HUES6 (cell line): ENCODE results near the gene ACOT7.

Source experiments
- H3K27ac ChIP-seq: 2 replicates; pipeline ENCODE4 v1.7.0; 2013; ENCODE audit warnings: low read depth, mild to moderate bottlenecking, low read length, inconsistent platforms
- H3K27me3 ChIP-seq: 2 replicates; pipeline ENCODE4 v1.6.1; 2013; ENCODE audit warnings: low read length; ENCODE audit not compliant: control insufficient read depth, insufficient read depth
- H3K36me3 ChIP-seq: 2 replicates; pipeline ENCODE4 v1.6.1; 2013; ENCODE audit warnings: low read length; ENCODE audit not compliant: control insufficient read depth, insufficient read depth
- H3K4me1 ChIP-seq: 2 replicates; pipeline ENCODE4 v1.6.1; 2013; ENCODE audit warnings: low read length; ENCODE audit not compliant: control insufficient read depth, insufficient read depth
- H3K4me3 ChIP-seq: 2 replicates; pipeline ENCODE4 v1.5.1; 2013; ENCODE audit warnings: low read depth, low read length
- H3K9ac ChIP-seq: one replicate; pipeline ENCODE4 v1.6.1; 2013; ENCODE audit warnings: mild to moderate bottlenecking, low read length
- H3K9me3 ChIP-seq: 2 replicates; pipeline ENCODE4 v1.6.1; 2013; ENCODE audit warnings: low read depth, low read length; ENCODE audit not compliant: control insufficient read depth, insufficient read depth

The ACOT7 gene

GRCh38 chr1:6358144-6358624, 35.4 kb downstream of the ACOT7 start:
- Histone ChIP-seq H3K9ac (no peak overlapping the region), H3K4me3 (no peak overlapping the region), H3K9me3 (no peaks in the 10 kb centered on the region), H3K27ac (no peak overlapping the region; the same call in 1 of the 2 replicates), H3K4me1 (peaks cover 54% of the 10 kb centered on the region), H3K36me3 (no peaks in the 10 kb centered on the region), H3K27me3 (no peaks in the 10 kb centered on the region)

GRCh38 chr1:6357243-6357936, 36.2 kb downstream of the ACOT7 start:
- no peak overlapping the region for H3K4me3 ChIP-seq
- peaks cover 54% of the 10 kb centered on the region for H3K4me1 ChIP-seq
- no peaks in the 10 kb centered on the region for H3K9me3 ChIP-seq
- no peak overlapping the region for H3K9ac ChIP-seq
- H3K36me3 ChIP-seq, result no peaks in the 10 kb centered on the region
- H3K27me3 ChIP-seq, result no peaks in the 10 kb centered on the region
- no peak overlapping the region for H3K27ac ChIP-seq

- Histone ChIP-seq H3K36me3 (no peaks in the 10 kb centered on the region), H3K9me3 (no peaks in the 10 kb centered on the region), H3K9ac (no peak overlapping the region), H3K4me1 (peaks cover 48% of the 10 kb centered on the region), H3K4me3 (no peak overlapping the region), H3K27me3 (no peaks in the 10 kb centered on the region), H3K27ac (no peak overlapping the region)
Observed at GRCh38 chr1:6355621-6356020, 37.9 kb downstream of the ACOT7 start.

GRCh38 chr1:6354659-6355317, 38.8 kb downstream of the ACOT7 start:
- Histone ChIP-seq H3K36me3 (no peaks in the 10 kb centered on the region), H3K4me3 (no peak overlapping the region), H3K9me3 (no peaks in the 10 kb centered on the region), H3K27ac (no peak overlapping the region), H3K9ac (no peak overlapping the region), H3K4me1 (peaks cover 40% of the 10 kb centered on the region), H3K27me3 (no peaks in the 10 kb centered on the region)

- H3K9me3 ChIP-seq, result no peaks in the 10 kb centered on the region
- H3K4me3 ChIP-seq, result no peak overlapping the region
- peaks cover 33% of the 10 kb centered on the region for H3K4me1 ChIP-seq
- no peaks in the 10 kb centered on the region for H3K36me3 ChIP-seq
- H3K9ac ChIP-seq, result no peak overlapping the region
- no peak overlapping the region for H3K27ac ChIP-seq
- no peaks in the 10 kb centered on the region for H3K27me3 ChIP-seq
Observed at GRCh38 chr1:6353955-6354658, 39.5 kb downstream of the ACOT7 start.

- Histone ChIP-seq H3K9me3 (no peaks in the 10 kb centered on the region), H3K9ac (no peak overlapping the region), H3K27me3 (no peaks in the 10 kb centered on the region), H3K4me1 (peaks cover 30% of the 10 kb centered on the region), H3K4me3 (no peak overlapping the region), H3K27ac (no peak overlapping the region), H3K36me3 (no peaks in the 10 kb centered on the region)
Observed at GRCh38 chr1:6353619-6353954, 40.0 kb downstream of the ACOT7 start.

GRCh38 chr1:6352138-6352563, 41.4 kb downstream of the ACOT7 start:
- Histone ChIP-seq H3K36me3 (no peaks in the 10 kb centered on the region), H3K4me1 (peaks cover 20% of the 10 kb centered on the region), H3K4me3 (no peak overlapping the region), H3K27me3 (no peaks in the 10 kb centered on the region), H3K27ac (no peak overlapping the region), H3K9me3 (no peaks in the 10 kb centered on the region), H3K9ac (no peak overlapping the region)

GRCh38 chr1:6351480-6352137, 42.0 kb downstream of the ACOT7 start:
- H3K4me3 ChIP-seq, result no peak overlapping the region
- no peaks in the 10 kb centered on the region for H3K9me3 ChIP-seq
- H3K27ac ChIP-seq, result no peak overlapping the region
- H3K27me3 ChIP-seq, result no peaks in the 10 kb centered on the region
- H3K36me3 ChIP-seq, result 0 out of 2 replicates have a peak, but pooled peaks cover 3% of the 10 kb centered on the region
- H3K9ac ChIP-seq, result no peak overlapping the region
- H3K4me1 ChIP-seq, result peaks cover 20% of the 10 kb centered on the region

- Histone ChIP-seq H3K36me3 (peaks cover 3% of the 10 kb centered on the region; the same call in 1 of the 2 replicates), H3K9ac (no peak overlapping the region), H3K4me3 (no peak overlapping the region), H3K27ac (no peak overlapping the region), H3K27me3 (no peaks in the 10 kb centered on the region), H3K9me3 (no peaks in the 10 kb centered on the region), H3K4me1 (peaks cover 20% of the 10 kb centered on the region)
Observed at GRCh38 chr1:6350416-6351088, 43.0 kb downstream of the ACOT7 start.

GRCh38 chr1:6349254-6349943, 44.2 kb downstream of the ACOT7 start:
- Histone ChIP-seq H3K27ac (no peak overlapping the region), H3K4me3 (no peak overlapping the region), H3K36me3 (peaks cover 3% of the 10 kb centered on the region; the same call in 1 of the 2 replicates), H3K9ac (no peak overlapping the region), H3K9me3 (no peaks in the 10 kb centered on the region), H3K4me1 (peaks cover 19% of the 10 kb centered on the region), H3K27me3 (no peaks in the 10 kb centered on the region)
